Measurements from ENCODE around the gene VIT.
A peak's percentile ranks its signal among the peaks of the same experiment; 100 is the strongest.

The VIT gene

GRCh38 chr2:36662638-36663037 is 33.9 kb upstream of the VIT start:
- FAIRE-seq (no peak), DNase-seq (ENCODE audit: insufficient read length, low spot score) (no peak)
- no peak for TF ChIP-seq POLR2A (IDR thresholded peaks at IDR 0.05; ENCODE audit: low read depth, low read length)
- no peak for TF ChIP-seq TAF1 (IDR thresholded peaks at IDR 0.05; ENCODE audit: low read depth, low read length)
- no peak for TF ChIP-seq POLR2AphosphoS5 (IDR thresholded peaks at IDR 0.05; ENCODE audit: low read depth, low read length)
- no peak for TF ChIP-seq PAX5 (IDR thresholded peaks at IDR 0.05; ENCODE audit: insufficient read depth, low read length, severe bottlenecking)
- no peak for TF ChIP-seq SPI1 (IDR thresholded peaks at IDR 0.05; ENCODE audit: low read depth, low read length)
- no peak for TF ChIP-seq POU2F2 (IDR thresholded peaks at IDR 0.05; ENCODE audit: low read depth, low read length)

- DNase-seq (ENCODE audit: insufficient read length, low spot score), result no peak
- FAIRE-seq, result no peak
- no peak for TF ChIP-seq TAF1 (IDR thresholded peaks at IDR 0.05; ENCODE audit: low read depth, low read length)
- no peak for TF ChIP-seq PAX5 (IDR thresholded peaks at IDR 0.05; ENCODE audit: insufficient read depth, low read length, severe bottlenecking)
- TF ChIP-seq POLR2AphosphoS5 (IDR thresholded peaks at IDR 0.05; ENCODE audit: low read depth, low read length), result no peak
- no peak for TF ChIP-seq POU2F2 (IDR thresholded peaks at IDR 0.05; ENCODE audit: low read depth, low read length)
- TF ChIP-seq SPI1 (IDR thresholded peaks at IDR 0.05; ENCODE audit: low read depth, low read length), result no peak
- TF ChIP-seq POLR2A (IDR thresholded peaks at IDR 0.05; ENCODE audit: low read depth, low read length), result no peak
Measured at GRCh38 chr2:36663295-36663694, 33.2 kb upstream of the VIT start.

- TF ChIP-seq POLR2AphosphoS5 (IDR thresholded peaks at IDR 0.05; ENCODE audit: low read depth, low read length) (no peak), TAF1 (IDR thresholded peaks at IDR 0.05; ENCODE audit: low read depth, low read length) (no peak), POU2F2 (IDR thresholded peaks at IDR 0.05; ENCODE audit: low read depth, low read length) (no peak), POLR2A (IDR thresholded peaks at IDR 0.05; ENCODE audit: low read depth, low read length) (no peak), PAX5 (IDR thresholded peaks at IDR 0.05; ENCODE audit: insufficient read depth, low read length, severe bottlenecking) (no peak), SPI1 (IDR thresholded peaks at IDR 0.05; ENCODE audit: low read depth, low read length) (no peak)
- FAIRE-seq (peak; percentile 69), DNase-seq (ENCODE audit: insufficient read length, low spot score) (no peak)
Measured at GRCh38 chr2:36663851-36664695, 32.4 kb upstream of the VIT start.

- TF ChIP-seq POLR2A (IDR thresholded peaks at IDR 0.05; ENCODE audit: low read depth, low read length) (no peak), PAX5 (IDR thresholded peaks at IDR 0.05; ENCODE audit: insufficient read depth, low read length, severe bottlenecking) (no peak), POLR2AphosphoS5 (IDR thresholded peaks at IDR 0.05; ENCODE audit: low read depth, low read length) (no peak), TAF1 (IDR thresholded peaks at IDR 0.05; ENCODE audit: low read depth, low read length) (no peak), POU2F2 (IDR thresholded peaks at IDR 0.05; ENCODE audit: low read depth, low read length) (no peak), SPI1 (IDR thresholded peaks at IDR 0.05; ENCODE audit: low read depth, low read length) (no peak)
- DNase-seq (ENCODE audit: insufficient read length, low spot score), result no peak
- FAIRE-seq, result no peak
Measured at GRCh38 chr2:36664696-36665076, 31.8 kb upstream of the VIT start.

- TF ChIP-seq POLR2AphosphoS5 (IDR thresholded peaks at IDR 0.05; ENCODE audit: low read depth, low read length) (no peak), TAF1 (IDR thresholded peaks at IDR 0.05; ENCODE audit: low read depth, low read length) (no peak), PAX5 (IDR thresholded peaks at IDR 0.05; ENCODE audit: insufficient read depth, low read length, severe bottlenecking) (no peak), SPI1 (IDR thresholded peaks at IDR 0.05; ENCODE audit: low read depth, low read length) (no peak), POLR2A (IDR thresholded peaks at IDR 0.05; ENCODE audit: low read depth, low read length) (no peak), POU2F2 (IDR thresholded peaks at IDR 0.05; ENCODE audit: low read depth, low read length) (no peak)
- no peak for FAIRE-seq
- no peak for DNase-seq (ENCODE audit: insufficient read length, low spot score)
Measured at GRCh38 chr2:36667931-36668330, 28.6 kb upstream of the VIT start.

- no peak for DNase-seq (ENCODE audit: insufficient read length, low spot score)
- FAIRE-seq, result no peak
- no peak for TF ChIP-seq POLR2A (IDR thresholded peaks at IDR 0.05; ENCODE audit: low read depth, low read length)
- TF ChIP-seq PAX5 (IDR thresholded peaks at IDR 0.05; ENCODE audit: insufficient read depth, low read length, severe bottlenecking), result no peak
- TF ChIP-seq POLR2AphosphoS5 (IDR thresholded peaks at IDR 0.05; ENCODE audit: low read depth, low read length), result no peak
- TF ChIP-seq SPI1 (IDR thresholded peaks at IDR 0.05; ENCODE audit: low read depth, low read length), result no peak
- no peak for TF ChIP-seq POU2F2 (IDR thresholded peaks at IDR 0.05; ENCODE audit: low read depth, low read length)
- no peak for TF ChIP-seq TAF1 (IDR thresholded peaks at IDR 0.05; ENCODE audit: low read depth, low read length)
Measured at GRCh38 chr2:36670881-36671595, 25.5 kb upstream of the VIT start.

- no peak for TF ChIP-seq PAX5 (IDR thresholded peaks at IDR 0.05; ENCODE audit: insufficient read depth, low read length, severe bottlenecking)
- TF ChIP-seq POLR2A (IDR thresholded peaks at IDR 0.05; ENCODE audit: low read depth, low read length), result no peak
- no peak for TF ChIP-seq TAF1 (IDR thresholded peaks at IDR 0.05; ENCODE audit: low read depth, low read length)
- TF ChIP-seq POU2F2 (IDR thresholded peaks at IDR 0.05; ENCODE audit: low read depth, low read length), result no peak
- no peak for TF ChIP-seq SPI1 (IDR thresholded peaks at IDR 0.05; ENCODE audit: low read depth, low read length)
- no peak for TF ChIP-seq POLR2AphosphoS5 (IDR thresholded peaks at IDR 0.05; ENCODE audit: low read depth, low read length)
- DNase-seq (ENCODE audit: insufficient read length, low spot score) (no peak), FAIRE-seq (no peak)
Measured at GRCh38 chr2:36671731-36672130, 24.8 kb upstream of the VIT start.

GRCh38 chr2:36672199-36672598 is 24.3 kb upstream of the VIT start:
- FAIRE-seq (no peak), DNase-seq (ENCODE audit: insufficient read length, low spot score) (no peak)
- TF ChIP-seq PAX5 (IDR thresholded peaks at IDR 0.05; ENCODE audit: insufficient read depth, low read length, severe bottlenecking) (no peak), SPI1 (IDR thresholded peaks at IDR 0.05; ENCODE audit: low read depth, low read length) (no peak), POLR2A (IDR thresholded peaks at IDR 0.05; ENCODE audit: low read depth, low read length) (no peak)

GRCh38 chr2:36675579-36676282 is 20.8 kb upstream of the VIT start:
- DNase-seq (ENCODE audit: insufficient read length, low spot score) (no peak), FAIRE-seq (no peak)
- TF ChIP-seq PAX5 (IDR thresholded peaks at IDR 0.05; ENCODE audit: insufficient read depth, low read length, severe bottlenecking) (no peak), POLR2AphosphoS5 (IDR thresholded peaks at IDR 0.05; ENCODE audit: low read depth, low read length) (no peak), SPI1 (IDR thresholded peaks at IDR 0.05; ENCODE audit: low read depth, low read length) (no peak), POU2F2 (IDR thresholded peaks at IDR 0.05; ENCODE audit: low read depth, low read length) (no peak), POLR2A (IDR thresholded peaks at IDR 0.05; ENCODE audit: low read depth, low read length) (no peak), TAF1 (IDR thresholded peaks at IDR 0.05; ENCODE audit: low read depth, low read length) (no peak)

Measured in GM12891 (cell line).